Pancreas (tissue), 10 donors: Measurements from ENCODE around the gene SYT5. TPM values are rescaled to one million over a fixed set of nuclear protein-coding genes. Genes with fewer than 3 reads are reported as not detected.

Source experiments
- ATAC-seq, 4 donors: fragments of 200-7000 bp; cut with Tn5 transposase; one replicate each; pipeline versions ENCODE4 v1.8.0 to v1.9.1; 2020; ENCODE audit warnings: mild to moderate bottlenecking in 4 of 4, moderate library complexity in 4 of 4
- DNase-seq, 6 donors: peaks; one replicate each; pipeline ENCODE4 v3.0.0-alpha.2; 2020
- FAIRE-seq: peaks from 2 replicates; lab custom pipeline; 2012; peaks lifted over from hg19 to GRCh38; lab: Jason Lieb, UNC
- H3K27ac ChIP-seq, 4 donors: fragments of 200-600 bp; sonication (generic); 1 replicate in 3 of 4; 2 replicates in 1 of 4; pipeline versions ENCODE4 v1.5.0 to v1.8.0; 2020
- H3K27me3 ChIP-seq, 4 donors: fragments of 200-600 bp; one replicate each; pipeline ENCODE4 v1.8.0; 2021
- H3K36me3 ChIP-seq, 3 donors: fragments of 200-600 bp; sonication (generic) in 1 of 3; one replicate each; pipeline versions ENCODE4 v1.5.0 to v1.8.0; 2020 to 2021
- H3K4me1 ChIP-seq, 3 donors: fragments of 200-600 bp; one replicate each; pipeline ENCODE4 v1.8.0; 2021
- H3K4me3 ChIP-seq, 4 donors: fragments of 200-600 bp; sonication (generic) in 2 of 4; one replicate each; pipeline versions ENCODE4 v1.5.0 to v1.8.0; 2020 to 2021
- H3K9me3 ChIP-seq, 4 donors: fragments of 200-600 bp; one replicate each; pipeline ENCODE4 v1.8.0; 2021
- WGBS, 2 donors: extraction: QIAGEN DNeasy Blood & Tissue Kit; methylation state at CpG; one replicate each; pipeline ENCODE4 v1.1.7; 2013; 5-methylcytosine and 5-hydroxymethylcytosine counted together
- intact Hi-C, 3 donors: fragments of 100-400 bp; cut with DNase I; formaldehyde crosslinking; loops; one replicate each; pipeline versions ENCODE4 v1.11.1 to v1.14.2; 2022
- polyA plus RNA-seq, 2 donors: library from polyadenylated mRNA; stranded (reverse); fragments of 200-250 nt; gene quantifications; one replicate each; pipeline ENCODE4 v1.2.3, GENCODE V29; 2013
- total RNA-seq, 6 donors: library from RNA; stranded (reverse); fragmentation: NEBNext Ultra II Directional in 4 of 6; extraction: Animal tissue kit (Norgen Biotek cat#: 25700) in 4 of 6; gene quantifications; one replicate each; pipeline versions ENCODE4 v1.2.1 to v1.2.4, GENCODE V29; 2021 to 2023
- TF ChIP-seq, protein P1 (sequence below), 4 donors: fragments of 200-600 bp; sonication (generic) in 3 of 4; IDR thresholded peaks; one replicate each; pipeline versions ENCODE4 v1.5.0 to v1.8.0; 2021; ENCODE audit warnings: antibody characterized with exemption in 4 of 4
- donor health status: healthy with polysubstance abuse.
- donor health status: DM: no; HTN: no; CAD: no; lungs with moderate emphysema.
- donor health status: DM: no; HTN: no; CAD: no.
- donor health status: control.
- donor health status: control.
- donor health status: Bipolar disorder and iron deficiency.
- donor health status: DM: yes; HTN: yes; CAD: no.
- donor health status: DM: no; HTN: no; CAD: no.
- donor health status: DM: no; HTN: no; CAD: no.
- donor health status: DM: yes; HTN: yes; CAD: no.

The SYT5 gene
- total and polyA plus RNA-seq, 8 donors = 0.88 to 41.1 (median 2.8) TPM

DNA sequence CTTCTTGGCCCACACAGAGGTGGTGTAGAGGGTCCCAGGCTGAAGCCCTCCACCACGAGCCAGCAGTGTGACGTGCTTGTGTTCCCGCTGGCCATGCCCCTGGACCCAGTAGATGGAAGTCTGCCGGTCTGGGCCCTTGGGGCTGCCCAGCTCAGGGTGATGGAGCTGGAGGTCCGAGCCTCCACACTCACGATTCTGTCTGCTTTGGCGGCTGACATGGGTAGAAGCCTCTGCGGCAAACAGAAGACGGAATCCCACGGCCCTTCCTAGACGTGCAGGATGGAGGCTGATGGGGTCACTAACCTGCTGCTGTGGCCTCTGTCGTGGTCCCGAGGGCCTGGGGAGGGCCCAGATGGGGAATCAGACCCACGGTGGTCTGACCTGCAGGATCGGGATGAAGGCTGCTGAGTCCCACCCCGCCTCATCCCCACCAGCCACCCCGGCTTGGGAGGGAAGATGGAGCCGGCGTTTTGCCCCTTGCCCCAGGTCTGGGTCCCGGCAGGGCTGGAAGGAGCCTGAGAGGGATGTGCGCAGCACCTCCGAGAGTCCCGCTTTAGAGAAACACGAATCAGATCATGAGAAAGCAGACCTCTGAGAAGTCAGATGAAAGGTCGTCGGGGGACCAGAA lies 44.1 kb upstream of the SYT5 start:
- no peak overlapping the region for H3K27ac ChIP-seq
- DNase-seq (peak in 1 of 6 donors; percentile 70), FAIRE-seq (no peak), ATAC-seq (no peak)
- WGBS, 2 donors = 76 to 81% methylated on average over 26 of the region's 26 CpGs
- H3K27me3 ChIP-seq = no peaks in the 10 kb centered on the region
- H3K36me3 ChIP-seq = no peaks in the 10 kb centered on the region
- H3K9me3 ChIP-seq = no peaks in the 10 kb centered on the region
- no peaks in the 10 kb centered on the region for H3K4me1 ChIP-seq
- intact Hi-C loops = no loop called here
- H3K4me3 ChIP-seq = no peak overlapping the region
- TF ChIP-seq, protein P1, sequence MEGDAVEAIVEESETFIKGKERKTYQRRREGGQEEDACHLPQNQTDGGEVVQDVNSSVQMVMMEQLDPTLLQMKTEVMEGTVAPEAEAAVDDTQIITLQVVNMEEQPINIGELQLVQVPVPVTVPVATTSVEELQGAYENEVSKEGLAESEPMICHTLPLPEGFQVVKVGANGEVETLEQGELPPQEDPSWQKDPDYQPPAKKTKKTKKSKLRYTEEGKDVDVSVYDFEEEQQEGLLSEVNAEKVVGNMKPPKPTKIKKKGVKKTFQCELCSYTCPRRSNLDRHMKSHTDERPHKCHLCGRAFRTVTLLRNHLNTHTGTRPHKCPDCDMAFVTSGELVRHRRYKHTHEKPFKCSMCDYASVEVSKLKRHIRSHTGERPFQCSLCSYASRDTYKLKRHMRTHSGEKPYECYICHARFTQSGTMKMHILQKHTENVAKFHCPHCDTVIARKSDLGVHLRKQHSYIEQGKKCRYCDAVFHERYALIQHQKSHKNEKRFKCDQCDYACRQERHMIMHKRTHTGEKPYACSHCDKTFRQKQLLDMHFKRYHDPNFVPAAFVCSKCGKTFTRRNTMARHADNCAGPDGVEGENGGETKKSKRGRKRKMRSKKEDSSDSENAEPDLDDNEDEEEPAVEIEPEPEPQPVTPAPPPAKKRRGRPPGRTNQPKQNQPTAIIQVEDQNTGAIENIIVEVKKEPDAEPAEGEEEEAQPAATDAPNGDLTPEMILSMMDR (IDR thresholded peaks at IDR 0.05) = no peak

- 81 to 86% methylated on average over 17 of the region's 17 CpGs for WGBS, 2 donors
- H3K36me3 ChIP-seq = no peaks in the 10 kb centered on the region
- TF ChIP-seq, protein P1 (IDR thresholded peaks at IDR 0.05) = no peak
- H3K9me3 ChIP-seq = no peaks in the 10 kb centered on the region
- no peaks in the 10 kb centered on the region for H3K27me3 ChIP-seq
- FAIRE-seq = no peak
- no peak for ATAC-seq
- intact Hi-C loops = no loop called here
- H3K27ac ChIP-seq = no peak overlapping the region
- H3K4me1 ChIP-seq = no peaks in the 10 kb centered on the region
- peak in 1 of 6 donors; percentile 55 for DNase-seq
- no peak overlapping the region for H3K4me3 ChIP-seq
These were observed 43.4 kb upstream of the SYT5 start for GRCh38 chr19:55223291-55224037.

DNA sequence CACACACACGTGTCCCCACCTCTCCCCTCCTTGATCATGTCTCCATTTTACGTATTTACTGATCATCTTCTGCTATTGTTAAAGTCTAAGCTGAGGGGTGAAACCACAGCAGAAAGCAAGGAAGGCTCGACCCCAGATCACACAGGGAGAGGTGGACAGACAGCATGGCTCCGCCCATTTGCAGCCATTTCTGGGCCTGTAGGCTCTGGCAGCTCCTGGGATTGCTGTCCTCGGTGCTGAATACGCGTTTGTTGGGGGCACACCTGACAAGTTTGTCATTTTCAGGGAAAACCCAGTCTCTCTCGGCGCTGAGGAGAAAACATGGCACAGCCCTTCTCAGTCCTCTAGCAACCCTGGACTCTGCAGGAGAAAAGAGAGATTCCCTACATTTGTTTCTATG lies 40.4 kb upstream of the SYT5 start:
- no peak overlapping the region for H3K4me3 ChIP-seq
- no peak overlapping the region for H3K27ac ChIP-seq
- intact Hi-C loops = no loop called here
- H3K36me3 ChIP-seq = no peaks in the 10 kb centered on the region
- WGBS, 2 donors = 72 to 78% methylated on average over 9 of the region's 9 CpGs
- no peaks in the 10 kb centered on the region for H3K27me3 ChIP-seq
- ATAC-seq = no peak
- peaks cover 0 to 9% (median 0%) of the 10 kb centered on the region in 3 donors for H3K4me1 ChIP-seq
- H3K9me3 ChIP-seq = no peaks in the 10 kb centered on the region
- TF ChIP-seq, protein P1 (IDR thresholded peaks at IDR 0.05) = no peak
- DNase-seq = no peak
- no peak for FAIRE-seq

DNA sequence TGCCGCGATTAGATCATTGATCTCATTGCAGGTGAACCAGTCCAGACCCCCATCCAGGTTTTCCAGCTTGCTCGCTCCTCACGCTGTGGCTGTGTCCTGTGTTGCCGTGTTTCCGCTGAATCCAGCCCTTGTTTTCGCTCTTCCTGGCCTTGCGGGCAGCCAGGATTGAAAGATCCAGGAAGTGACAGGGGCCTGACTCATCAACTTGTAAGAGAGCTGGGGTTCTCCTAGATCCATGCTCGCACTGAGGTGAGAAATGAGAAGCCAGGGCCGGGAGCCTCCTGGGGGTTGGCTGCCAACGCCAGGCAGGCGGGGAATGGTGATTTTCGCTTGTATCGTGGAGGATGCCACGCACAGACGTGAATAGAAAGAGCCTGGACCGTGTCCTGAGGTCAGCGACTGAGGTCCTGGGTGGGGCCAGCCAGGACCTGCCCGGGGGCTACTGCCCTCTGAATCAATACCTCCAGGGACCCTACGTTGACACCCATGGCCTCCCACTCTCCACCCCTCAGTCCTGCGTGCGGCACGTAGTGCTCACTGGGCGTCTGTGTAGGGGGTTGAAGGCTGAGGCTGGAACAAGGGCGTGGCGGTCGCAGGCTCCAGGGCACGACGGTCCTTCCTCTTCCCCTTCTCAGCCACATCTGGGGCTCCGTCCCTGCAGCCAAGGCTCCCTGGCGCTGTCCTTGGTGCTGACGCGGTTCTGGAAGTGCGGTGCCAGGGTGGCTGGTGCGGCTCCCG lies 36.5 kb upstream of the SYT5 start:
- TF ChIP-seq, protein P1 (IDR thresholded peaks at IDR 0.05) = no peak
- H3K9me3 ChIP-seq = no peaks in the 10 kb centered on the region
- no peaks in the 10 kb centered on the region for H3K36me3 ChIP-seq
- FAIRE-seq (no peak), ATAC-seq (peak; percentile 94 to 97 (median 94)), DNase-seq (peak; percentile 77 to 91 (median 86))
- peak overlapping the region in 2 of 4 donors; percentile 47 to 80 for H3K27ac ChIP-seq
- peak overlapping the region; percentile 24 to 52 (median 36) for H3K4me3 ChIP-seq
- H3K4me1 ChIP-seq = peaks cover 0 to 9% (median 0%) of the 10 kb centered on the region in 3 donors
- WGBS, 2 donors = 2 to 4% methylated on average over 36 of the region's 36 CpGs
- intact Hi-C loops = no loop called here
- no peaks in the 10 kb centered on the region for H3K27me3 ChIP-seq
